GM18505 (cell line): ENCODE measurements around the gene CNTN5.

Experiments
- ATAC-seq: cut with Tn5 transposase; IDR thresholded peaks from one replicate; pipeline ENCODE4 v1.9.1; 2021; ENCODE audit not compliant: unreplicated experiment
- POLR2A ChIP-seq: IDR thresholded peaks from 4 replicates; pipeline ENCODE4 v1.6.1; 2011; ENCODE audit warnings: borderline replicate concordance; ENCODE audit not compliant: insufficient read depth, insufficient read length; ENCODE audit errors: extremely low read depth

Gene CNTN5

GRCh38 chr11:100340466-100341319 is 1319.9 kb downstream of the CNTN5 start:
- TF ChIP-seq POLR2A = no peak
- ATAC-seq = no peak

GRCh38 chr11:100353083-100353482 is 1332.3 kb downstream of the CNTN5 start:
- no peak for ATAC-seq
- TF ChIP-seq POLR2A = no peak

GRCh38 chr11:100354736-100355135 is 1334.0 kb downstream of the CNTN5 start:
- TF ChIP-seq POLR2A = no peak
- ATAC-seq = no peak

- TF ChIP-seq POLR2A = no peak
- no peak for ATAC-seq
Measured at GRCh38 chr11:100356035-100356434, 1335.3 kb downstream of the CNTN5 start.

- TF ChIP-seq POLR2A = no peak
- ATAC-seq = no peak
Measured at GRCh38 chr11:100359281-100359680, 1338.5 kb downstream of the CNTN5 start.

GRCh38 chr11:100367892-100368291 is 1347.1 kb downstream of the CNTN5 start:
- no peak for ATAC-seq
- no peak for TF ChIP-seq POLR2A

- ATAC-seq = no peak
Measured at GRCh38 chr11:100383357-100383865, 1362.7 kb downstream of the CNTN5 start.

GRCh38 chr11:100396266-100396665 is 1375.5 kb downstream of the CNTN5 start:
- TF ChIP-seq POLR2A = no peak
- ATAC-seq = no peak

More at GRCh38 chr11:100383357-100383865, 1362.7 kb downstream of the CNTN5 start:
- no peak for TF ChIP-seq POLR2A

GRCh38 chr11:100397401-100397800 is 1376.7 kb downstream of the CNTN5 start:
- no peak for TF ChIP-seq POLR2A
- ATAC-seq = no peak

GRCh38 chr11:100403816-100404215 is 1383.1 kb downstream of the CNTN5 start:
- TF ChIP-seq POLR2A = no peak
- ATAC-seq = no peak

- ATAC-seq = no peak
- no peak for TF ChIP-seq POLR2A
Measured at GRCh38 chr11:100404907-100405306, 1384.2 kb downstream of the CNTN5 start.
